GM21717 (cell line): ENCODE results near the gene TMCC1.
A peak's percentile ranks its signal among the peaks of the same experiment; 100 is the strongest.

Experiments used
- ATAC-seq: cut with Tn5 transposase; IDR thresholded peaks from one replicate; pipeline ENCODE4 v1.9.1; 2021; ENCODE audit warnings: mild to moderate bottlenecking, moderate library complexity; ENCODE audit not compliant: unreplicated experiment

TMCC1 gene

DNA sequence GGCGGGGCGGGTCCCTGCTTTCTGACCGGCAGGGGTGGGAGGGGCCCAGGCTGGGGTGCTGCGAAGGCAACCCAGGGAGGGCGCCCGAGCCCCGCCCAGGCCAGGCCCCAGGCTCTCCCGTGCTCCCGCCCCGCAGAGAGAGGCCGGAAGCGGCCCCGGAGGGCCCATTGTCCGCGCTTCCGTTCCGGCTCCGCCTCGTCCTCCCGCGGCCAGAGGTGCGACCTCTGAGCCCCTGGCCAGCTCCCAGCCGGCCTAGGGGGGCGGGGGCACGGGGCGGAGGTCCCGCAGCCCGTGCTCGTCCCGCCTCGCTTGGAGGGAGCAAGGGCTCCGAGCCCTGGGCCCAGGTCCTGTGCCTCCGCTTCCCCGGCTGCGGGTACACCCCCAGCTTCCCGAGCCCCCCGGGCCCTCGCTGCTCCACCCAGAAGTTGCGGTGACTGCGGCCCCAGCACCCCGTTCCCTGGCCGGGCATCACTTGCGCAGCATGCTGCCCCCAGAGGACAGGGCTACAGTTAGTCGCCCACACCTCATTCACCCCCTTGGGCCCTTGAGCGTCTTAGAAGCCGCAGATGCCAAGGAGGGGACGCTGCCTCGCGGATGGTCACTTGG lies 266.7 kb downstream of the TMCC1 start:
- peak; percentile 93 for ATAC-seq

DNA sequence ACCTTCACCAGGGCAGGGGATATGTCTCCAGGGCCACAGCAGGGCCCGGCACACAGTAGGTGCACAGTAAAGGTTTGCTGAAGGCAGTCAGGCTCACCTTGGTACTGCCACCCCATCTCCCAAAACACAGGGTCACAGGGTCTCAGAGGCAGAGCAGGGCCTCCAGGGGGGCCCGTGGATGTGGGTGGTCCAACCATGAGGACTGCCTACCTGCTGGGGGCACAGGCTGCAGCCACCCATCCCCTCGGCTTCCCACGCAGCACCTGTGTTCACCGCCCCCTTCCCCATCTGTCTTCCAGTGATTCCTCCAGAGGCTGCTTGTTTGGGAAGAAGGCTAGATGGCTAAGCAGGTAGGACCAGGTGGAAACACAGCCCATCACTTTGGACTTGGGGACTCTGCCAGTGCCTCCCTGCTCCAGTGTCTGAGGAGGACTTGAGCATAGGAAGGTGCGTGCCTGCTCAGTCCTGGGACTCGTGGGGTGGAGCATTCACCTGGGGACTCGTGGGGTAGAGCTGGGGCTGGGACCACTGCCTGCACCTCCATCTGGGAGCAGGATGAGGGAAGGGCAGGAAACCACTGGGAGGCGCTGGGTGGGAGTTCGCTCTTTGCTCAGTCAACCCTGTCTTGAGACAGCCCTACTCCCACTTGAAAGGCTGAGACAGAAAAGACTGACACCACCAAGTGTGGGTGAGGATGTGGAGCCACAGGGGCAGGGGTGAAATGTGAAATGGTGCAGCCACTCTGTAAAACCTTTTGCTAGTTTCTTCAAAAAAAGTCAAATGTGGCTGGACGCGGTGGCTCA lies 268.2 kb downstream of the TMCC1 start:
- ATAC-seq: no peak

DNA sequence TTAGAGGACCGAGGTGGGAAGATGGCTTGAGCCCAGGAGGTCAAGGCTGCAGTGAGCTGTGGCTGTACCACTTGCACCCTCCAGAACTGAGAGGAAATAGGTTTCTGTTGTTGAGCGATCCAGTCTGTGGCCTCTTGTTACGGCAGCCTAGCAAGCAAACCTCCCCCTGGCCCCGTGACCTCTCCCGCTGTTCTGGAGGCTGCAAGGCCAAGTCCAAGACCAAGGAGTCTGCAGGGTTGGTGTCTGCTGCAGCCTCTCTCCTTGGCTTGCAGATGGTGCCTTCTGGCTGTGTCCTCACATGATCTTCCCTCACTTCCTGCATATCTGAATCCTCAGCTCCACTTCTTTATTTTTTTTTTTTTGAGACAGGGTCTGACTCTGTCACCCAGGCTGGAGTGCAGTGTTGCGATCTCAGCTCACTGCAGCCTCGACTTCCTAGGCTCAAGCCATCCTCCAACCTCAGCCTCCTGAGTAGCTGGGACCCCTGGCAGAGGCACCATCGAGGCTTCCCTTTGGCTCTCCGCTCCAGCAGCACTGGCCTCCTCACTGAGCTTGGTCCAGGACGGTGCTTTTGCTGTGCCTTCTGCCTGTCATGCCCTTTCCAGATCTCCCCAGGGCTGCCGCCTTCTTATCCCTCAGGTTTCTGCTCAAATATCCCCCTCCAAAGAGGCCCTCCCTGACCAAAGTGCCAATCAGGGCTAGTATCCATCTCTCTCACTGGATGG lies 269.0 kb downstream of the TMCC1 start:
- ATAC-seq: no peak

GRCh38 chr3:129623447-129624118 lies 269.9 kb downstream of the TMCC1 start:
- ATAC-seq: no peak

GRCh38 chr3:129622933-129623332 lies 270.6 kb downstream of the TMCC1 start:
- no peak for ATAC-seq

GRCh38 chr3:129622226-129622874 lies 271.2 kb downstream of the TMCC1 start:
- ATAC-seq: no peak

DNA sequence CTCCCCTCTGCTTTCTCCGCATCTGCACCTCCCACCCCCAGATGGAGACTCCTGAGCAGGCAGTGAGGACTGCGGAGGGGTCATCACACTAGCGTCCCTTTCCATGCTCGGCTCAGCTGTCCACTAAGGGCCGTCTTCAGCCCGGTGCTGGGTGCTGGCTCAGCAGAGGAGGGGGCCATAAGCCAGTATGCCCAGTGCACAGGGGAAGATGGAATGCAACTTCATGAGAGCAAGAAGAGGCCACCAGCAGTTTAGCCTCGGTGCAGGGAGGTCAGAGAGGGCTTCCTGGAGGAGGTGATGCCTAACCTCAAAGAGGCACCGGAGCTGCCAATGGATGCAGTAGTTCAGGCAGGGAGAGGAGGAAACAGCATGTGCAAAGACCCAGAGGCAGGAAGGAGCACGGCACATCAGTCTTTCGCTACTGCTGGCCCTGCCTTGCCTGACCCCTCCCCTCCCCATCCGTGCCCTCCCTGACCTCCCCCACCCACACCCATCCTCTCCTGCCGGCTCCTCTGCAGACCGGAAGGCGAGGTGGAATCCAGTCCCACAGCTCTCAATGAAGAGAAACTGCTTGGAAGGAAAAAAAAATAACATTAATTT lies 271.8 kb downstream of the TMCC1 start:
- ATAC-seq: no peak

- ATAC-seq: no peak
Measured at GRCh38 chr3:129620828-129621559, 272.5 kb downstream of the TMCC1 start.

- ATAC-seq: no peak
Measured at GRCh38 chr3:129619726-129620162, 273.8 kb downstream of the TMCC1 start.

DNA sequence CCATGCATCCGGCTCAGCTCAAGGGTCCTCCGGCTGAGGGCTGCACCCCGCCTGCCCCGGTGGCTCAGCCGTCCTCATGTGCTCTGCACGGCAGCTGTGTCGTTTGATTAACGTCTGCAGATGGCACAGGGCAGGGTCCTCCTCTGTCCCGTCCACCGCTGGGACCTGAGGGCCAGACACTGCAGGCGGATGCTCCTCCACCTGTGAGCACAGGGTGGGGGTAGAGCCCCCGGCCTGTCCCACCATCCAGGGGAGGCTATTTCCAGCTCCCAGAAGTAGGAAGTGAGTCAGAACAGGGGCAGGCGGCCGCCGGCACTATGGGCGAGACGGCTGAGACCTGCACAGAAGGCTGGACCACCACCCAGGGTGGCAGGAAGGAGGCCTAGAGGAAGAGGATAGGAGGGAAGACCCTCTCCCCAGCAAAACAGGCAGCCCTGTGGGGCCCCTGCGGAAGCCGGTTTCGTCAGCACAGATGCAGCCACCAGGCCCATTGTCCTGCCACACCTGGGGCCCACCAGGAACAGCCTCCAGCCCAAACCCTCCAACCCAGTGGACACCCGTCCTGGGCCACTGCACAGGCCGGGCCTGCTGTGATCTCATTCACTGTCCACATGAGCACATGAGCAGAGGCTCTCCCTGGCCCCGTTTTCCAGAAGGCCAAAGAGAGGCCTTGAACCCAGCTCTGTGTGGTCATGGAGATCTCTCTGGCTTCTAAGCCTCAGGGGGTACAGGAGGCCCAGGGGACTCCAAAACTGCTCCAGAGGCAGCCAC lies 274.4 kb downstream of the TMCC1 start:
- no peak for ATAC-seq

- ATAC-seq: no peak
Measured at GRCh38 chr3:129618186-129618820, 275.2 kb downstream of the TMCC1 start.

- no peak for ATAC-seq
Measured at GRCh38 chr3:129617381-129618185, 275.9 kb downstream of the TMCC1 start.

GRCh38 chr3:129616713-129617112 lies 276.8 kb downstream of the TMCC1 start:
- no peak for ATAC-seq

GRCh38 chr3:129616291-129616690 lies 277.2 kb downstream of the TMCC1 start:
- no peak for ATAC-seq

DNA sequence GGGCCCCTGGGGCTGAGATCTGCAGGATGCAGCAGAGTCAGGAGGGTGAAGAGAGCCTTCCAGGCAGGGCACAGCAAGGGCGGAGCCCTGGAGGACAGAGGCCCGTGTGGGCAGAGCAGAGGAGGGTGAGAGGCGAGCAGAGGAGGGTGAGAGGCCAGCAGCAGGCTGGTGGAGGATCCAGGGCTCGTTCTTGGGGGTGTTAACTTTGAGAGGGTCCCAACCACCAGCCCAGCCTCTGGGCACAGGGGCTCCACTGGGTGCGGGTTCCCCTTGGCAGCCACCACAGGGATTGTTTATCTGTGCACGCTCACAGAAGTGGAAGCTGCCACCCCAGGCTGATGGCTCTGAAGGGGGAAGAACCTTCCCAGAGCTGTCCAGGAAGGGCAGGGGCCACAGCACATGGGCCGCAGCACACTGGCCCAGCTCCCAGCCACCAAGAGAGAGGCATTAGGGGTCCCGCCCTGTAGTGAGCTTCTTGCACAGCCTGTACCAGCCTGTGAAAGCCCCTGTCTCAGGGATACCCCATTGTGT lies 277.7 kb downstream of the TMCC1 start:
- ATAC-seq: no peak

GRCh38 chr3:129614927-129615363 lies 278.6 kb downstream of the TMCC1 start:
- no peak for ATAC-seq

DNA sequence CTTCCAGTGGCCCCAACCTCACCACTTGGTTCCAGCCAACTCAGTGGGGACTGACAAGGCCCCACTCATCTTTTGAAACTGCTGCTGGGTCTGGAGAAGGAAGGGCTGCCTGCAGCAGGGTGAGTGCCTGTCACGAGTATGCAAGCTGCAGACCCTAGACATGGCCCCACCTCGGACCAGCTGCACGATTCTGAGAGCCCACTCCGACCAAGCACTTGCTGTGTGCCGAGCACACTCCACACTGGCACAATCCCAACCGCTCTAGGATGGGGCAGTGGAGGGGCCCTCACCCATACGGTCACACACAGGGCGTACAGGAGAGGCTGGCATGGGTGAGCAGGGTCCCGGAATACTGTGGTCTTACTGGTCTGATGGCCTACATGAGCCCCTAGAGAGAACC lies 279.1 kb downstream of the TMCC1 start:
- ATAC-seq: no peak
